Measurements from ENCODE around the gene TPPP.
"Not testable (repeated sequence)": the region's sequence is repeated elsewhere in the genome, so short reads cannot be mapped to it uniquely, and the experiment has no call there.

DNA sequence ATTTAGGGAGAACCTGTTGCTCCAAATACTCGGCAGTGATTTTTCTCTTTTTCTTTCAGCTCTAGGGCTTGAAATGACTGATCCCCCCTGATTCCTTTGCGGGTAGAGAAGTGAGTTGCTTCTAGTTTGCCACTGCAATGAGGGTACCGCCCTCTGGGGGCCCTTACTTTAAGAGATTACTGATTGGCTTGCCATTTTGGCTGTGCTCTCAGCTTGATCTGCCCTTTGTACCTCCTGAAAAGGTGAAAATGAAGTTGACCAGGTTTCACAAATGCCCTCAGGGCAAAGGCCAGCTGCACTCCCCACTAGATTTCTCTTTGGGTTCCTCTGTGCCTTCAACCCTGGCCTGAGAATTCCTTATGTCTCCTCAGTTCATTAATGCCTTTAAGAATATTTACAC lies 20.5 kb upstream of the TPPP start:
- TF ChIP-seq, protein P1, sequence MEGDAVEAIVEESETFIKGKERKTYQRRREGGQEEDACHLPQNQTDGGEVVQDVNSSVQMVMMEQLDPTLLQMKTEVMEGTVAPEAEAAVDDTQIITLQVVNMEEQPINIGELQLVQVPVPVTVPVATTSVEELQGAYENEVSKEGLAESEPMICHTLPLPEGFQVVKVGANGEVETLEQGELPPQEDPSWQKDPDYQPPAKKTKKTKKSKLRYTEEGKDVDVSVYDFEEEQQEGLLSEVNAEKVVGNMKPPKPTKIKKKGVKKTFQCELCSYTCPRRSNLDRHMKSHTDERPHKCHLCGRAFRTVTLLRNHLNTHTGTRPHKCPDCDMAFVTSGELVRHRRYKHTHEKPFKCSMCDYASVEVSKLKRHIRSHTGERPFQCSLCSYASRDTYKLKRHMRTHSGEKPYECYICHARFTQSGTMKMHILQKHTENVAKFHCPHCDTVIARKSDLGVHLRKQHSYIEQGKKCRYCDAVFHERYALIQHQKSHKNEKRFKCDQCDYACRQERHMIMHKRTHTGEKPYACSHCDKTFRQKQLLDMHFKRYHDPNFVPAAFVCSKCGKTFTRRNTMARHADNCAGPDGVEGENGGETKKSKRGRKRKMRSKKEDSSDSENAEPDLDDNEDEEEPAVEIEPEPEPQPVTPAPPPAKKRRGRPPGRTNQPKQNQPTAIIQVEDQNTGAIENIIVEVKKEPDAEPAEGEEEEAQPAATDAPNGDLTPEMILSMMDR (IDR thresholded peaks at IDR 0.05): not testable (repeated sequence)
- not testable (repeated sequence) for TF ChIP-seq POLR2A (IDR thresholded peaks at IDR 0.05)

Measured in ovary (tissue), 3 donors.